T-helper 2 cell treated with Interferon-gamma antibody and Interleukin-4, amounts not matched to agents 100 ng/mL and 5 ng/mL, for 36 hours (primary cell): ENCODE measurements around the gene GART. TPM values are rescaled to one million over a fixed set of nuclear protein-coding genes. Genes with fewer than 3 reads are reported as not detected.
"Not testable (repeated sequence)": the region's sequence is repeated elsewhere in the genome, so short reads cannot be mapped to it uniquely, and the experiment has no call there.

Experiments used
- intact Hi-C: fragments of 100-400 bp; cut with micrococcal nuclease; formaldehyde crosslinking; loops from one replicate; pipeline ENCODE4 v1.15.1; 2023
- total RNA-seq: library from RNA; stranded (reverse); gene quantifications from 2 replicates; pipeline ENCODE4 v1.2.3, GENCODE V29; 2022

Gene GART
- total RNA-seq, 1 donor from 2014 or later, result 124 TPM

- intact Hi-C loops, result no loop called here
Measured at GRCh38 chr21:33522297-33522952, 19.5 kb downstream of the GART start.

- intact Hi-C loops, result no loop called here
Measured at GRCh38 chr21:33518899-33519298, 23.0 kb downstream of the GART start.

GRCh38 chr21:33514229-33514628, 27.7 kb downstream of the GART start:
- intact Hi-C loops, result no loop called here

GRCh38 chr21:33512481-33512880, 29.4 kb downstream of the GART start:
- intact Hi-C loops, result no loop called here

- intact Hi-C loops, result no loop called here
Measured at GRCh38 chr21:33511639-33512038, 30.3 kb downstream of the GART start.

- intact Hi-C loops, result no loop called here
Measured at GRCh38 chr21:33510826-33511225, 31.1 kb downstream of the GART start.

GRCh38 chr21:33507003-33507402, 34.9 kb downstream of the GART start:
- intact Hi-C loops, result not testable (repeated sequence)

GRCh38 chr21:33505833-33506232, 36.1 kb downstream of the GART start:
- intact Hi-C loops, result no loop called here

- intact Hi-C loops, result no loop called here
Measured at GRCh38 chr21:33496345-33496744, 45.6 kb downstream of the GART start.

GRCh38 chr21:33495743-33496142, 46.2 kb downstream of the GART start:
- intact Hi-C loops, result no loop called here

GRCh38 chr21:33493756-33494155, 48.2 kb downstream of the GART start:
- intact Hi-C loops, result no loop called here

GRCh38 chr21:33492571-33492970, 49.3 kb downstream of the GART start:
- intact Hi-C loops, result no loop called here

- intact Hi-C loops, result loop anchor here (1.0 kb wide), 4 partner anchors 11 to 150 kb away; partner anchors contain the start of genes CRYZL1 and GART
Measured at GRCh38 chr21:33491373-33492102, 50.4 kb downstream of the GART start, which contains the start of gene DNAJC28. Gene DNAJC28 (minus strand): TSS chr21:33491716. CDS start chr21:33489393, 2,323 bp downstream.

GRCh38 chr21:33490991-33491372, 50.9 kb downstream of the GART start:
- intact Hi-C loops, result loop anchor here (1.0 kb wide), 4 partner anchors 11 to 150 kb away; partner anchors contain the start of genes CRYZL1 and GART

- intact Hi-C loops, result no loop called here
Measured at GRCh38 chr21:33488936-33489335, 53.0 kb downstream of the GART start.

GRCh38 chr21:33487996-33488395, 53.9 kb downstream of the GART start:
- intact Hi-C loops, result no loop called here

- intact Hi-C loops, result loop anchor here (5.0 kb wide), 1 partner anchor 754 kb away; the partner anchor contains the start of gene SYNJ1
Measured at GRCh38 chr21:33481314-33481943, 60.5 kb downstream of the GART start.

- intact Hi-C loops, result loop anchor here (1.0 to 5.0 kb wide), 3 partner anchors 11 to 753 kb away; partner anchors contain the start of genes CRYZL1, DNAJC28 and SYNJ1
Measured at GRCh38 chr21:33480481-33481103, 61.3 kb downstream of the GART start.

GRCh38 chr21:33479679-33480480, 62.0 kb downstream of the GART start, which contains the start of gene TMEM50B:
Gene TMEM50B (minus strand): TSS chr21:33479974. CDS start chr21:33468885, 11,089 bp downstream.
- intact Hi-C loops, result loop anchor here (1.0 to 5.0 kb wide), 5 partner anchors 11 to 753 kb away; partner anchors contain the start of genes CRYZL1, DNAJC28, GART and SYNJ1
